ENCODE measurements around the gene TRAPPC6A.

Gene TRAPPC6A

DNA sequence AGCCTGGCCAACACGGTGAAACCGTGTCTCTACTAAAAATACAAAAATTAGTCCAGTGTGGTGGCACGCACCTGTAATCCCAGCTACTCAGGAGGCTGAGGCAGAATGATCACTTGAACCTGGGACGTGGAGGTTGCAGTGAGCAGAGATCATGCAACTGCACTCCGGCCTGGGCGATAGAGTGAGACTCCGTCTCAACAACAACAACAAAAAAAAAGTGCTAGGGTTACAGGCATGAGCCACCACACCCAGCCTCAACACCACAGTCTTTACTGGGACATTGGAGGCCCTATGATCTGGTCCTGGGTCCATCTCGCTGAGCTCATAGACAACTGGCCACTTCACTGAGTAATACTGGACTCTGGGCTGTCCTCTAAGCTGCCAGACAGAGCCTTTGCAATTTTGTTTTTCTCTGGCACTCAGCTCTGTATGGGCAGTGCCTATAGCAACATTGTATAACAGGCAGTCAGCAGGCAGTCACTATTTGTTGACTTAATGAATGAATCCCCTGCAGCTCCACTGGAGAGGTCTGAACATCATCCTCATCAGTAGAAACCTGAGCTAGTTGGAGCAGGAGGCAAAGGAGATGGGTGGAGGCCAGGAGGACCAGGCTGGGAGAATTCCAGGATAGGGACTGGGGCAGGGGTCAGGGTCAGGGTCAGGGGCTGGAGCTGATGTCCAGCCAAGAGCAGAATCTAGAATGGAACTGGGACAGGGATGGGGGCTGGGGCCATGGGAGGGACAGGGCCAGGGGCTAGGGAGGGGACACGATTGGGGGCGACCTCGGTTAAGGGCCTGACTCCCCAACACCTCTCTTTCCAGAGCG lies 8.7 kb upstream of the TRAPPC6A start:
- no peak for DNase-seq (ENCODE audit: low read depth, low spot score)

- no peak for DNase-seq (ENCODE audit: low read depth, low spot score)
Measured at GRCh38 chr19:45184115-45184514, 6.1 kb upstream of the TRAPPC6A start.

GRCh38 chr19:45182758-45183157 lies 4.7 kb upstream of the TRAPPC6A start:
- DNase-seq (ENCODE audit: low read depth, low spot score) = no peak

DNA sequence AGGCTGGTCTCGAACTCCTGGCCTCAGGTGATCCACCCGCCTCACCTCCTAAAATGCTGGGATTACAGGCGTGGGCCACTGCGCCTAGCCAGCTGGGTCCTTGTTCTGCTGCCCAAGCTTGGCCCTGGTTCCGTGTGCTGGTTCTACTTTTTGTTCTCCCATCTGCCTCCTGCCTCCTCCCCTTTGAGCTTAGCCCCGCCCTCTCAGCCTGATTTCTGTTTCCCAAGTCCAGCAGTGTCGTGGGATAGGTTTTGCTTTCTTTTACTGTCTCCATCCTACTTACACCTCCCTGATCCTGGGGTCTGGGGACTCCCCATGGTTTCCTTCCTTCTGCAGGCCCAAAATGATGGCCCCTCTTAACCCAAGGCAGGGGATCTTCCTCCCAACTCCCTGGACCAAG lies 2.9 kb upstream of the TRAPPC6A start:
- no peak for DNase-seq (ENCODE audit: low read depth, low spot score)

GRCh38 chr19:45179892-45180370 lies 1.9 kb upstream of the TRAPPC6A start:
- no peak for DNase-seq (ENCODE audit: low read depth, low spot score)

DNA sequence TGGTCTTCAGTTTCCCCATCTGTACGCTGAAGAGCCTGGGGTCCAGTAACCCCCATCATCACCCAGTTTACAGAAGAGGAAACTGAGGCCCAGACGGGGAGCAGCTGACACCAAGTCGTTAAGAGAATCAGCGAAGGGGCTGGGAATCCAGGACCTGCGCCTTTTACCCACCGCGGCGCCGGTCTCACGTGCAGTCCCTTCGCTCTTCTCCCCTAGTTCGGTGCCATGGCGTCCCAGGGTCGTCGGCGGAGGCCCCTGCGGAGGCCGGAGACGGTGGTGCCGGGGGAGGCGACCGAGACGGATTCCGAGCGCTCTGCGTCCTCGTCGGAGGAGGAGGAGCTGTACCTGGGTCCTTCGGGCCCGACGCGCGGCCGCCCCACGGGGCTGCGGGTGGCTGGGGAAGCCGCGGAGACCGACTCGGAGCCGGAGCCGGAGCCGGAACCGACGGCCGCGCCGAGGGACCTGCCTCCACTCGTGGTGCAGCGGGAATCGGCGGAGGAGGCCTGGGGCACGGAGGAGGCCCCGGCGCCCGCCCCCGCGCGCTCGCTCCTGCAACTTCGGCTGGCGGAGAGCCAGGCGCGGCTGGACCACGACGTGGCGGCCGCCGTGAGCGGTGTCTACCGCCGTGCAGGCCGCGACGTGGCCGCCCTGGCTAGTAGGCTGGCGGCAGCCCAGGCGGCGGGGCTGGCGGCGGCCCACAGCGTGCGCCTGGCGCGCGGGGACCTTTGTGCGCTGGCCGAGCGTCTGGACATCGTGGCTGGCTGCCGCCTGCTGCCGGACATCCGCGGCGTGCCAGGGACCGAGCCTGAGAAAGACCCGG lies 1.2 kb upstream of the TRAPPC6A start:
- no peak for DNase-seq (ENCODE audit: low read depth, low spot score)

GRCh38 chr19:45178262-45179071 lies 430 bp upstream of the TRAPPC6A start, which contains the start of gene BLOC1S3:
Gene BLOC1S3, plus strand, starts transcription at chr19:45178784. Its CDS starts 513 bp downstream, at chr19:45179297.
- peak; percentile 100 for DNase-seq (ENCODE audit: low read depth, low spot score)

DNA sequence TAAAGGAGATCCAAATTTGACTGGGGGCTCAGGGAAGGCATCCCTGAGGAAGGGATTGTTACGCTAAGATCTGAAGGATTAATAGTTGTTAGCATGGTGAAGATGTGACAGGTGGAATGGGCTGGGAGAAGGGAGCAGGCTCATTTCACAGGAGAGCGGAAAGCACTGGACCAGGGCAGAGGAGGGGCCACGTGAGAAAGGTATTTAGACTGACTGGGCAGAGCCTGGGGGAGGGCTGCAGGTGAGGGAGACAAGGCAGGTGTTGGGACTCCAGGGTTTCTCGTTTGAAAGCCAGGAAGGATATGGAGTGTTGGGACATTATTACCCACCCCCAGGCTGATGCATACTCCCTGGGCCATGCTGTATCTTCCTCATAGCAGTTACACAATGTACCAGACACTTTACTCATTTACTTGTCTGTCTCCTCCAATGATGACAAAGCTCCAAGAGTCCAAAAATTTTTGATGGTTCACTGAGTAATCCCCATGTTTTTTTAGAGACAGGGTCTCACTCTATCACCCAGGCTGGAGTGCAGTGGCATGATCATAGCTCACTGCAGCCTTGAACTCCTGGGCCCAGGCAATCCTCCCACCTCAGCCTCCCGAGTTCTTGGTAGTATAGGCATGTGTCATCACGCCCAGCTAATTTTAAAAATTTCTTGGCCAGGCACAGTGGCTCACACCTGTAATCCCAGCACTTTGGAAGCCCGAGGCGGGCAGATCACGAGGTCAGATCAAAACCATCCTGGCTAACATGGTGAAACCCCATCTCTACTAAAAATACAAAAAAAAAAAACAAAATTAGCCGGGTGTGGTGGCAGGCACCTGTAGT lies 2.3 kb downstream of the TRAPPC6A start:
- no peak for DNase-seq (ENCODE audit: low read depth, low spot score)

DNA sequence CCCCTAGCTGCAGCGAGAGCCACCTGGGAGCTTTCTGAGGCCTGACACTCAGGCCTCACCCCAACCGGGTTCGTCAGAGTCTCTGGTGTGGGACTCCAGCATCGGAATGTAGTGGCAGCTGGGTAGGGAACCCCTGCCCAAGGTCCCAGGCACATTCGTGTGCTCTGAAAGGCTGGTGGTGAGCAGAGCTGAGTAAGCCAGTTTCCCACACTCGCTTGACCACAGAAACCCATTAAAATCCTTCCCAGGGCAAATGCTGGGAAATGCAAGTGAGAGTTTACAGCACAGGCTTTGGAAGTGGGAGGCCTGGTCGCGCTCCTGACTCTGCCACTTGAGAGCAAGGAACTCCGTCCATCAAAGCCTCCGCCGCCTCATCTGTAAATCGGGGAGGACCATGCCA lies 4.2 kb downstream of the TRAPPC6A start:
- DNase-seq (ENCODE audit: low read depth, low spot score) = no peak

GRCh38 chr19:45172611-45173208 lies 5.3 kb downstream of the TRAPPC6A start:
- no peak for DNase-seq (ENCODE audit: low read depth, low spot score)

- no peak for DNase-seq (ENCODE audit: low read depth, low spot score)
Measured at GRCh38 chr19:45172173-45172572, 5.9 kb downstream of the TRAPPC6A start.

GRCh38 chr19:45171211-45171623 lies 6.8 kb downstream of the TRAPPC6A start:
- no peak for DNase-seq (ENCODE audit: low read depth, low spot score)

DNA sequence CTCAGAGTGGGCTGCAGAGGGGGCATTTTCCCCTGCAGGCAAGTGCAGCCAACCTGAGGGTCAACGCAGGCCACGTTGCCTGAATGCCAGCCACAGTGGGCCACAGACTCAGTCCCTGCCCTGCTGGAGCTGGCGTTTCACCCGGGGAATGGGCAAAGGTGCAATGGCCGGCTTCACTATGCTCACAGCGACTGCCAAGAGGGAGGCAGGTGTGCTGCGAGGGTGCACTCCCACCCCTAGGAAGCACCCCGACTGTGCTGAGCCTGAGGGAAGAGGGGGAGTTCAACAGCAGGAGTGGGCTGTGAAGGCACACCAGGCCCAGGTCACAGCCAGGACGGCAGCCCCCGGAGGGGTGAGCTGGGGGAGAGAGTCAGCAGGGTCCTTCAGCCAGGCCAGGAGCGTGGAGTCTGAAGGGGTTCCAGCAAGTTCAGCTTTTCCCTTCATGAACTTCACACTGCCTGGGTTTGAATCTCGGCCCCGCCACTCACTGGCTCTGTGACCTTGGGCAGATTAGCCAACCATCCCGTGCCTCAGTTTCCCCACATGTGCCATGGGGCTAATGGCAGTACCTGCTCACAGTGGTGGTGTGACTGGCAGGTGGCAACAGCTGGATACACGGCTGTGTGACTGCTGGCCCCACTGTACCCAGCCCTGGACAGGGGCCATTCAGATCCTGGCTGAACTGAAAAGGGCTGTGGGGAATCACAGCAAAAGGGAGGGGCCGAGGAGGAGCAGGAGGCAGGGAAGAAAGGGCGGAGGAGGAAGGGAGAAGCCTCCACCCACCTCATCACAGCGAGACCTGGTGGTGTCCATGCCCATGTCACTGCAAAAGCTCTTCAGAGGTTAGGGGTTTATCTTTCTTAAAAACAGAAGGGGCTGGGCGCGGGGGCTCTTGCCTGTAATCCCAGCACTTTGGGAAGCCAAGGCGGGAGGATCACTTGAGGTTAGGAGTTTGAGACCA lies 7.6 kb downstream of the TRAPPC6A start:
- DNase-seq (ENCODE audit: low read depth, low spot score) = no peak

- no peak for DNase-seq (ENCODE audit: low read depth, low spot score)
Measured at GRCh38 chr19:45169602-45170001, 8.4 kb downstream of the TRAPPC6A start.

DNA sequence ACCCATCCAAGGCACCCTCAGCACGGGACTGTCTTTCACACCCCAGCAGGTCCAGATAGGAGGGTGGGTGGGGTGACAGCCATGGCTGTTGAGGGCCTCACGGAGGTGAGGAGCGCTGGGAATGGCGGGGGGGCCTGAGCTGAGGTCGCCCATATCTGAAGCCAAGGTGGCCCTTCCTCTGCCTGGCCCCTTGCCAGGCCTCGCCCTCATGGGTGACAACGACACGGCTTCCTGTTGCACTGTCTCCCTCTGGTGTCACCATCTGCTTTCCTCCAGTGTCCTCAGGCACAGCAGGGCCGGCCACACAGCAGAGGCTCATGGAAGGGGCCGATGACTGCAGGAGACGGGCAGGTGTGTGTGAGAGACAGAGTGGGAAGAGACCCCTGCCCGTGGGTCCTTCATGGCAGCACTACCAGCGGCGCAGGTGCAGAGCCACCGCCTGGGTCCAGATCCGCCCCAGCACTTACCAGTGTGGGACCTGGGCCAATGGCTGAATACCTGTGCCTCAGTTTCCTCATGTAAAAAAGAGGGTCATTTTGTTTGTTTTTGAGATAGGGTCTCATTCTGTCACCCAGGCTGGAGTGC lies 9.2 kb downstream of the TRAPPC6A start:
- no peak for DNase-seq (ENCODE audit: low read depth, low spot score)

GRCh38 chr19:45166723-45167252 lies 11.2 kb downstream of the TRAPPC6A start:
- no peak for DNase-seq (ENCODE audit: low read depth, low spot score)

DNA sequence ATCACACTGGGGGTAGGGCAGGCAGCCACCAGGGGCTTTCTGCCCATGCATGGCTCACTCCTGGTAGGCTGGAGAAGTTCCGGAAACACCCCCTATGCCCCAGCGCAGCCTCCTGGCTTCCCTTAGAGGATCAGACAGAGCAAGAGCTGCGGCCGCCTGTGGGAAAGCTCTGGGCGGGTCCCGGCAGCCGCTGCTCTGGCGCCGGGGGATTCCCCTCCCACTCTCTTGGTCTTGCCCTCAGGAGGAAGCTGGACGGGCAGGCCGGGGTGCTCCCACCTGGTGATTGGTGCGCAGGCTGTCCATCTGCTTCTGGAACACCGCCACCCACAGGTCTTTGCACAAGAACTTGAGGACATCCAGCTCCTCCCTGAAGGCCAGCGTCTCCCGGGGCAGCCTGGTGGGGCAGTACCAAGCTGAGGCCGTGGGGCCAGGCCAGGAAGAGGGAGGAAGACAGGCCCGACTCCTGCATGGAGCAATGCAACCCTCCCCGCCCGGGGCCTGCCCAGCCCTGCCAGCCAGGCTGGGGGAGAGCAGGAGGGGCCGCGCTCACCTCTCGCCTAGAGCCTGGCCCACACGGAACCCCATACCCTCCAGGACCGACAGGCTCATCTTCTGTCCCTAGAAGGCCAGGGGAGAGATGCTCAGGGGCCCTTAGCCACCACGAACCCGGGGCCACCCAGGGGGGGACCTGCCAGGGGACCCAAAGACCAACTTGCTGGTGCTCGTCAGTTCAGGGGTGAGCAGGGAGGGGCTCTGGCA lies 13.3 kb downstream of the TRAPPC6A start:
- no peak for DNase-seq (ENCODE audit: low read depth, low spot score)

Measured in brain pericyte (primary cell).